Activated naive CD4-positive, alpha-beta T cell treated with anti-CD3 and anti-CD28 coated beads for 36 hours (primary cell): ENCODE data around the gene HOXA1. TPM values are rescaled to one million over a fixed set of nuclear protein-coding genes. Genes with fewer than 3 reads are reported as not detected.

Source experiments
- CTCF ChIA-PET: fragments of 350-600 bp; sonication (Branson Sonifier 250); formaldehyde crosslinking; loops from one replicate; lab custom pipeline; 2021; ENCODE audit warnings: antibody characterized with exemption; lab: Charles Lee
- DNase-seq: peaks from one replicate; pipeline ENCODE4 v3.0.0-alpha.2; 2020
- H3K27ac Mint-ChIP-seq: one replicate; pipeline ENCODE4 v1.8.0; 2021; ENCODE audit warnings: mild to moderate bottlenecking, mixed read lengths
- H3K27me3 Mint-ChIP-seq: one replicate; pipeline ENCODE4 v1.8.0; 2021; ENCODE audit warnings: low read depth, mixed read lengths
- H3K36me3 Mint-ChIP-seq: one replicate; pipeline ENCODE4 v1.8.0; 2021; ENCODE audit warnings: low read depth, mixed read lengths
- H3K4me1 Mint-ChIP-seq: one replicate; pipeline ENCODE4 v1.8.0; 2021; ENCODE audit warnings: low read depth, mixed read lengths
- H3K4me3 Mint-ChIP-seq: one replicate; pipeline ENCODE4 v1.8.0; 2021; ENCODE audit warnings: mild to moderate bottlenecking, moderate library complexity, mixed read lengths
- H3K9me3 Mint-ChIP-seq: one replicate; pipeline ENCODE4 v1.8.0; 2021; ENCODE audit warnings: mixed read lengths
- intact Hi-C: fragments of 100-400 bp; cut with micrococcal nuclease; formaldehyde crosslinking; loops from one replicate; pipeline ENCODE4 v1.15.1; 2023
- total RNA-seq, 2 experiments: library from RNA; stranded (reverse); gene quantifications; one replicate each; pipeline ENCODE4 v1.2.3, GENCODE V29; 2021

The HOXA1 gene
- under 1 TPM; 0.24 to 0.30 TPM for total RNA-seq

DNA sequence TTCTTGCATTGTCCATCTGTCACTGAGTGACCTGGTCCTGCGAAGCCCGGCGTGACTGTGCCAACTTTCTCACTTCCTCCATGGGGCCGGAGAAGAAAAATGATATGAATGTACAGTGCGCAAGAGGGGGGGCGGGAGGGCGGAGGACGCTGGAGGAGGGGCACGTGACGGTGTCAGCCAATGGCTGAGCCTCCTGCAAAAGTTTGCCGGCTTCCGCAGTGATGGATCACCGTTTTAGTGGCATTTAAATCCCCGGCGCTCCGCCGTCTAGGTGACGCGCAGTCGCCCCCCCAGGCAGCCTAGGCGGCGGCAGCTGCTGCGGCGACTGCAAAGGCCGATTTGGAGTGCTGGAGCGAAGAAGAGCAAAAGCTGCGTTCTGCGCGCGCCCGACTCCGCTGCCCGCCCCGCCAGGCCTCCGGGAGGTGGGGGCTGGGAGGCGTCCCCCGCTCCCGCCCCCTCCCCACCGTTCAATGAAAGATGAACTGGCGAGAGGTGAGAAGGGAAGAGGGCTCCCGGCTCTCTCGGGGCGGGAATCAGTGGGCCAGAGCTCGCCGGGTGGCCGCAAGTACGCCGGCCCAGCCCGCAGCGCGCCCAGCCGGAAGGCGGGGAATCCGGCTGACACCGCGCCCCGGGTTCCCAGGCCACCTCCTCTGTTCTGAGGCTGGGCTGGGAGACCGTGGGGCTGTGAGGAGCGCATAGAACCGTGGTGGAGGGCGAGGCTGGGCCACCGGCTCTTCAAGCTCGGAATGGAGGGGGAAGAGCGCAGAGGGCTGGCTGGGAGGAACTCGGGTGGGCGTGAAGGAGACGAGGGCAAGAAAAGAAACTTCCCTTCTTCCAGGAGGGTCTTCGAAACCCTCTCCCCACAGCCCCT, at the start of gene HOXA1:
Gene HOXA1 (minus strand): TSS at position 104 of the 871 bp plus-strand sequence. CDS start 88 bp downstream, at position 16.
- Mint-ChIP-seq H3K4me3 (peak within 1 kb of the TSS; percentile 80), H3K27me3 (peaks cover 82% of the 10 kb centered on the region), H3K27ac (peak within 1 kb of the TSS; percentile 47), H3K4me1 (peaks cover 21% of the 10 kb centered on the region), H3K9me3 (no peaks in the 10 kb centered on the region), H3K36me3 (no peaks in the 10 kb centered on the region)
- intact Hi-C loops, result loop anchor here (1.0 to 10.0 kb wide), 6 partner anchors 38 to 1239 kb away; partner anchors contain the start of genes EVX1 and SKAP2
- CTCF ChIA-PET, result interaction anchor here (0.8 kb wide), 1 partner anchor 65 kb away, joined by 3 read pairs; no protein-coding TSS in a partner anchor
- DNase-seq, result peak; percentile 82

DNA sequence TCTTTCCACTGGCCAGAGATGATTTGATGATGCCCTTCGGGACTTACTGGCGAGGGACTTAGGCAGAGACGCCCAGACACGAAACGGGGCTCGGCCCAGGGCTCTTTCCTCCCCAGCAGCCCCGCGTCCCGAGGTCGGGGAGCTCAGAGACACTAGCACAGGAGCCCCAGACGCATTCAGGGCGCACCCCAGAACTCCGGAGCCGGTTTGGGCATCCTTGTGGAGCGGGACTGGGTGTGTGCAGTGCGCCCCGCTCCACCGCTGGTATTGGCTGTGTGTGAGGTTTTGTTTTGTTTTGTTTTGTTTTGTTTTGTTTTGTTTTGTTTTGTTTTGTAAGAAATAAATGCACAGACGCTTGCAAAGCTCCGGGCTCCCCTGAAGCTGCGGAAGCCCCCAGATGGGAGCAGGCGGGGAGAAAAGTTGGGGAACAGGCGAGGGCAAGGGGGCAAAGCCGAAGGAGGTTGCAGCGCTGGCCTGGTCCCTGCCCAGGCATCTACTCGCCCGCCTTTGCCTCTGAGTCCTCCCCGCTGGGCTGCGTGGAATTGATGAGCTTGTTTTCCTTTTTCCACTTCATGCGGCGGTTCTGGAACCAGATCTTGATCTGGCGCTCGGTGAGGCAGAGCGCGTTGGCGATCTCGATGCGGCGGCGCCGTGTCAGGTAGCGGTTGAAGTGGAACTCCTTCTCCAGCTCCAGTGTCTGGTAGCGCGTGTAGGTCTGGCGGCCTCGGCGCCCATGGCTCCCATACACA, 49.5 kb upstream of the HOXA1 start:
- intact Hi-C loops, result no loop called here

DNA sequence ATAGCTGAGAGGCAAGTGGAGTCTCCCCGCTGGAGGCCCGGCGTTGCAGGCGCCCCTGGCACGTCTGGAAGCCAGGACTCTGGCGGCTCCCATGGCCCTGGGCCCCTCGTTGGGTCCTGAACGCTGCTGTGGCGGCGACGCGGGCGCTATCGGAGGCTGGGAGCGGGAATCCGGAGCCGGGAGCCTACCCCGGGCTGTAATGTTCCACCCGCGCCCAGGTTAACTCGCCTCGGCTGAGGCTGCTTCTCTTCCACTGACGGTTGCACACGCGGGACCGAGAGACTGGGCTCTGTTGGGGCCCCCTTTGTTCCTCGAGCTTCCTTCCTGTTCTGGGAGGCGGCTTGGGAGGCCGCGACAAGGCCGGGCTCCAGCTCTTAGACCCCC, 49.0 kb upstream of the HOXA1 start:
- no peak for DNase-seq
- Mint-ChIP-seq H3K4me1 (peaks cover 9% of the 10 kb centered on the region), H3K9me3 (no peaks in the 10 kb centered on the region), H3K4me3 (no peak overlapping the region), H3K36me3 (no peaks in the 10 kb centered on the region), H3K27ac (no peak overlapping the region), H3K27me3 (peaks cover 63% of the 10 kb centered on the region)
- CTCF ChIA-PET, result interaction anchor here (0.6 to 1.4 kb wide), 3 partner anchors 35 to 393 kb away, joined by 3 to 5 read pairs (median 3); no protein-coding TSS in a partner anchor
- intact Hi-C loops, result no loop called here

More for the DNA sequence above, 49.5 kb upstream of the HOXA1 start:
- peaks cover 68% of the 10 kb centered on the region for H3K27me3 Mint-ChIP-seq
- no peaks in the 10 kb centered on the region for H3K9me3 Mint-ChIP-seq
- H3K4me1 Mint-ChIP-seq, result peaks cover 10% of the 10 kb centered on the region
- H3K36me3 Mint-ChIP-seq, result no peaks in the 10 kb centered on the region
- no peak for DNase-seq
- no peak overlapping the region for H3K27ac Mint-ChIP-seq
- no peak overlapping the region for H3K4me3 Mint-ChIP-seq
- CTCF ChIA-PET, result interaction anchor here (0.6 to 1.4 kb wide), 5 partner anchors 16 to 828 kb away, joined by 3 to 5 read pairs (median 3); no protein-coding TSS in a partner anchor

DNA sequence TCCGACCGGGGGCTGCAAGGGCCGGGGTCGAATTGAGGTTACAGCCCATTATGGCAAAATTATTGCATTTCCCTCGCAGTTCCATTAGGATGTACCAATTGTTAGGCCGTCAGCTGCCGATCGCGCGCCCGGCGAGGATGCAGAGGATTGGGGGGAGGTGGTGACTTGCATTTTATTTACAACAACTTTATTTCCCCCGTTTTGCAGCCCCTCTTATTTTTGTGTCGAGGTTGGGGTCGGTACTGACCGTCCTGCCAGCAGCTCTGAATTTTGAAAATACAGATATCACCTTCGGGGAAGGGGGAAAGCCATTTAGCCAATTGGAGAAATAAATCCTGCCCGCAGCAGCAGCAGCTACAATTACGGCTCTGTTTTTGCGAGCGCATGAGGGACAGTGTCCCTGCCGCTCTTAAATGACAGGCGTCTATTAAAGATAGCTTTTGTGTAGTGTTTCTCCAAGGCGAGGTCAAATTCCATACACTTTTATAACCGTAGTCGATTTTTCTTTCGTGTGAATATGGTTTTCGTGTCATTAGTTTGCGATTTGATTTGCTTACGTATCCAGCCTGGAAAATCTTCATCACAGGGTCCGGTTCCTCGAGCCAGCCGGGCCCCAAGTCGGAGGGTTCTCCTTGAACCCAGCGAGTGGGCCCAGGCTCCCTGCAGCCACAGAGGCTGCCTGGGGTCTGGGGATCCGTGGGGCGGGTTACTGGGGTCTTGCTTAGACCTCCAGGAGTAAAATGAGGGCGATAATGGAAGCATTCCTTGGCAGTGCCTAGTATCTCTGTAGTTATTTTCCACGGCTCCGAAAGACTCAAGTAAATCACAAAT, 48.4 kb upstream of the HOXA1 start:
- CTCF ChIA-PET, result interaction anchor here (0.6 to 1.4 kb wide), 3 partner anchors 11 to 392 kb away, joined by 3 to 5 read pairs (median 3); no protein-coding TSS in a partner anchor
- intact Hi-C loops, result no loop called here
- Mint-ChIP-seq H3K27ac (no peak overlapping the region), H3K4me3 (no peak overlapping the region), H3K9me3 (no peaks in the 10 kb centered on the region), H3K4me1 (peaks cover 9% of the 10 kb centered on the region), H3K27me3 (peaks cover 58% of the 10 kb centered on the region), H3K36me3 (no peaks in the 10 kb centered on the region)
- DNase-seq, result no peak

DNA sequence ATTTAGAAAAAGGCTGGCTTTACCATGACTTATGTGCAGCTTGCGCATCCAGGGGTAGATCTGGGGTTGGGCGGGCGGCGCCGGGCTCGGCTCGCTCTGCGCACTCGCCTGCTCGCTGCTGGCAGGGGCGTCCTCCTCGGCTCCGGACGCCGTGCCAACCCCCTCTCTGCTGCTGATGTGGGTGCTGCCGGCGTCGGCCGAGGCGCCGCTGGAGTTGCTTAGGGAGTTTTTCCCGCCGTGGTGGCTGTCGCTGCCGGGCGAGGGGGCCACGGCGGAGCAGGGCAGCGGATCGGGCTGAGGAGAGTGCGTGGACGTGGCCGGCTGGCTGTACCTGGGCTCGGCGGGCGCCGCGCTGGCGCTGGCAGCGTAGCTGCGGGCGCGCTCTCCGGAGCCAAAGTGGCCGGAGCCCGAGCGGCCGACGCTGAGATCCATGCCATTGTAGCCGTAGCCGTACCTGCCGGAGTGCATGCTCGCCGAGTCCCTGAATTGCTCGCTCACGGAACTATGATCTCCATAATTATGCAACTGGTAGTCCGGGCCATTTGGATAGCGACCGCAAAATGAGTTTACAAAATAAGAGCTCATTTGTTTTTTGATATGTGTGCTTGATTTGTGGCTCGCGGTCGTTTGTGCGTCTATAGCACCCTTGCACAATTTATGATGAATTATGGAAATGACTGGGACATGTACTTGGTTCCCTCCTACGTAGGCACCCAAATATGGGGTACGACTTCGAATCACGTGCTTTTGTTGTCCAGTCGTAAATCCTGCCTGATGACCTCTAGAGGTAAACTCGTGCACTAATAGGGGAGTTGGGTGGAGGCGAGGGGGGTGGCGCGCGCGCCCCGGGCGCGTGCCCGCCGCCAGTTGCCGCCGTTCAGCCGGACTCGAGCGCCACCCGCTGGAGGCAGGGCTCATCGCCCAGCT, 47.5 kb upstream of the HOXA1 start, which contains the start of gene HOXA5:
Gene HOXA5 (minus strand): TSS at position 659 of the 927 bp plus-strand sequence. CDS start 74 bp downstream, at position 585.
- intact Hi-C loops, result no loop called here
- Mint-ChIP-seq H3K27ac (no peak within 1 kb of the TSS), H3K36me3 (no peaks in the 10 kb centered on the region), H3K4me1 (peaks cover 3% of the 10 kb centered on the region), H3K9me3 (no peaks in the 10 kb centered on the region), H3K27me3 (peaks cover 59% of the 10 kb centered on the region), H3K4me3 (no peak within 1 kb of the TSS)
- CTCF ChIA-PET, result interaction anchor here (1.3 kb wide), 1 partner anchor 10 kb away, joined by 3 read pairs; no protein-coding TSS in a partner anchor
- no peak for DNase-seq

DNA sequence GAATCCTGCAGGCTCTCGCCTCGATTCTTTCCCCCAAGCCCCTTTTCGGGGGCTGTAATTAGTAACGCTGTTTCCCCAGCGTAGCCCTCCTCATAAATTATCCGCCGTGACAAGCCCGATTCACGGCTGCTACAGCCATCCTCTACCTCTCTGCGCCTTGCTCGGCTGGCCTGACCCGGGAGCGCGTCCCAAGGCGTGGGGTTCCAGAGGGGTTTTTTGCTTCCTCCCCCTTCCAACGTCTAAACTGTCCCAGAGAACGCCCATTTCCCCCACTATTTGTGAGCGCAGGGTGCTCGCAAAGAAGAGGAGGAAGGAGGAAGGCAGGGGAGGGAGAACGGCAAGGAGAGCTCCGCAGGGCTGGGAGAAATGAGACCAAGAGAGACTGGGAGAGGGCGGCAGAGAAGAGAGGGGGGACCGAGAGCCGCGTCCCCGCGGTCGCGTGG, 46.8 kb upstream of the HOXA1 start:
- Mint-ChIP-seq H3K4me3 (no peak overlapping the region), H3K27me3 (peaks cover 62% of the 10 kb centered on the region), H3K36me3 (no peaks in the 10 kb centered on the region), H3K4me1 (no peaks in the 10 kb centered on the region), H3K9me3 (no peaks in the 10 kb centered on the region), H3K27ac (no peak overlapping the region)
- CTCF ChIA-PET, result no interaction called here
- no peak for DNase-seq
- intact Hi-C loops, result no loop called here

DNA sequence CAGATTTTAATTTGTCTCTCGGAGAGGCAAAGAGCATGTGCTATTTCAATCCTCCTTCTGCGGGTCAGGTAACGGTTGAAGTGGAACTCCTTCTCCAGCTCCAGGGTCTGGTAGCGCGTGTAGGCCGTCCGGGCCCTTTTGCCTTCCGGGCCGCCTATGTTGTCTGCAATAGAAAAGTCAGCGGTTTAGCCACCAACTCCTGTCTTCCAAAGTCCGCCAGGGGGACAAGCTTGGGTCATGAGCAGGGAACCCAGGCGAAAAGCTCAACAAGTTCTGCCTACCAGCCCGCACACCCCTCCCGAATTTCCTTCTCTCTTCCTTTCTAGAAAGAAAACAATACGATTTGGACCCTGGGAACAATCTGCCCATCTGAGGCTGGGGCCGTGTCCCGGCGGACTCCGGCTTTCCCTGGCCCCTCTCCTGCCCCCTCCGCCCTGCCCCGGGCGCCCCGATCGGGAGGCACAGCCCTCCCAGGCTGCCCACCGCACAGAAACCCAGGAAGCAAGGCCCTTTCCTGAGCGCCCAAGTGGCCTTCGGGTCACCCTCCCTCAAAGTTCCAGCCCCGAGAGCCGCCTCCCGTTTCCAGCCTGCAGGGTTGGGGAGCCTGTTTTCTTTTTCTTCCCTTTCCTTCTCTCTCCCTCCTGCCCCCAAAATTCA, 46.3 kb upstream of the HOXA1 start:
- Mint-ChIP-seq H3K9me3 (no peaks in the 10 kb centered on the region), H3K4me3 (no peak overlapping the region), H3K27me3 (peaks cover 60% of the 10 kb centered on the region), H3K27ac (no peak overlapping the region), H3K36me3 (no peaks in the 10 kb centered on the region), H3K4me1 (no peaks in the 10 kb centered on the region)
- no peak for DNase-seq
- CTCF ChIA-PET, result interaction anchor here (0.7 kb wide), 1 partner anchor 37 kb away, joined by 3 read pairs; no protein-coding TSS in a partner anchor
- intact Hi-C loops, result no loop called here

DNA sequence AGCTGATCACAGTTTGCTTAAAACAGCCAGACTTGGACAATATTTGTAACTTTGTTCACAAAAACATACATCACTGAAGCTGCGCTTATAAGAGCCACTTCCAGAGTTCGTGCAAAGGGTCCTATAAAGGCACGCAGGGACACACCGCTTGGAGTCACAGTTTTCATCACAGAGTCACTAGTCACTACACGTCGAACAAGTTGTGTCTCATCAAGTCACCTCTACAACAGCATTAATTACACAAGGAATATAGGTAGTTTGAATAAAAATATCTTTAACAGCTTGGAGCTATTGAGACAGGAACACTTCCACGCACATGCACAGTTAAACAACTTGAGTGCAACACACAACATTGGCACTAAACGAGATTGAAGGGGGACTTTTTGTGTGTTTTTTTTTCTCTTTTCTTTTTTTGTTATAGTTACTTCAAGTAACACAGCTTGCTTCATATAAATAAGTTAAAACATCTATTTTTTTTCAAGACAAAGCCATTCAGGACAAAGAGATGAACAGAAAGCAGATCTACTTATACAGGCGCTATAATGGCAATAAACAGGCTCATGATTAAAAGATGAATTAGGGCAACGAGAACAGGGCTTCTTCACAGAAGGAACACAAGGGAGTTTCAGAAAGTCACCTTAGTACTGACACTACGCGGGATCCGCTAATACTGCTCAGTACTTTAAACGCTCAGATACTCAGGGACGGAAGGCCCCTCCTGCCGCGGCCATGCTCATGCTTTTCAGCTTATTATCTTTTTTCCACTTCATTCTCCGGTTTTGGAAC, 45.5 kb upstream of the HOXA1 start:
- Mint-ChIP-seq H3K27me3 (peaks cover 56% of the 10 kb centered on the region), H3K9me3 (no peaks in the 10 kb centered on the region), H3K36me3 (no peaks in the 10 kb centered on the region), H3K27ac (no peak overlapping the region), H3K4me1 (no peaks in the 10 kb centered on the region), H3K4me3 (no peak overlapping the region)
- DNase-seq, result no peak
- intact Hi-C loops, result no loop called here
- CTCF ChIA-PET, result interaction anchor here (0.7 kb wide), 1 partner anchor 38 kb away, joined by 3 read pairs; no protein-coding TSS in a partner anchor

DNA sequence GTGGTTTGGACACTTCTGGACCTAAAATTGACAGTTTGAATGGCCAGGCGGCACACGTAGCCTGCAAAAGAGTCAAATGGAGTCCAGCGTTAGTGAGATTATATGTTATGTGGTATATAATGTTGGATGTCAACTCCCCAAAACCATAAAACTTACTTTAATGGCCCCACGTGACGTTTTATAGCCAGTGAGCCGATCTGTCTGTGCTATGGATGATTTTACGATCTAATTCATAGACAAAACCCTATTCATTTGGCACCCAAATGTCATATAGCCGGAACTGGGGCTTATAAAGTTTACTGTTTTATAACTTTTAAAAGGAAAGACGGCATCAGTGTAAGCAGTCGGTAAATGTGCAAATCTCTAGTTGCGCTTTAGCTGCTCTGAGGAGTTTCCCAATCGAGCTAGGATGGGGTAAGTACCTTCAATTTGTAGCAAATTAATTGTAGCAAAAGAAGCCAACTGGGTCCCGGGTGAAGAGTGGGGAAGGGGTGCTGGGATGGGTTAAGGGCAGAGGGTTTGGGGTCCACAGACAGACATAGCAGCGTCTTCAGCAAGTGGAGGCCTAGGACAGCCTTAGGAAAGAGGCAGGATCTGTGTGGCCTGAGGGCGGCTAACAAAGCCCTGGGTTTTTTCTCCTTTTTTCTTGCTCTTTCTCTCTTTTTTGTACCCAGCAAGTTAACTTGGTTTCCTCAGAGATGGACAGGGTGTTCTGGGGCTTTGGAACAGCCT, 44.5 kb upstream of the HOXA1 start:
- peaks cover 59% of the 10 kb centered on the region for H3K27me3 Mint-ChIP-seq

More for the DNA sequence above, 44.5 kb upstream of the HOXA1 start:
- Mint-ChIP-seq H3K4me1 (peaks cover 3% of the 10 kb centered on the region), H3K4me3 (no peak overlapping the region), H3K27ac (no peak overlapping the region), H3K9me3 (no peaks in the 10 kb centered on the region), H3K36me3 (no peaks in the 10 kb centered on the region)
- CTCF ChIA-PET, result interaction anchor here (1.9 kb wide), 1 partner anchor 10 kb away, joined by 8 read pairs; no protein-coding TSS in a partner anchor
- intact Hi-C loops, result no loop called here
- no peak for DNase-seq
